Measurements from ENCODE around the gene SCT.

- TF ChIP-seq, protein P1, sequence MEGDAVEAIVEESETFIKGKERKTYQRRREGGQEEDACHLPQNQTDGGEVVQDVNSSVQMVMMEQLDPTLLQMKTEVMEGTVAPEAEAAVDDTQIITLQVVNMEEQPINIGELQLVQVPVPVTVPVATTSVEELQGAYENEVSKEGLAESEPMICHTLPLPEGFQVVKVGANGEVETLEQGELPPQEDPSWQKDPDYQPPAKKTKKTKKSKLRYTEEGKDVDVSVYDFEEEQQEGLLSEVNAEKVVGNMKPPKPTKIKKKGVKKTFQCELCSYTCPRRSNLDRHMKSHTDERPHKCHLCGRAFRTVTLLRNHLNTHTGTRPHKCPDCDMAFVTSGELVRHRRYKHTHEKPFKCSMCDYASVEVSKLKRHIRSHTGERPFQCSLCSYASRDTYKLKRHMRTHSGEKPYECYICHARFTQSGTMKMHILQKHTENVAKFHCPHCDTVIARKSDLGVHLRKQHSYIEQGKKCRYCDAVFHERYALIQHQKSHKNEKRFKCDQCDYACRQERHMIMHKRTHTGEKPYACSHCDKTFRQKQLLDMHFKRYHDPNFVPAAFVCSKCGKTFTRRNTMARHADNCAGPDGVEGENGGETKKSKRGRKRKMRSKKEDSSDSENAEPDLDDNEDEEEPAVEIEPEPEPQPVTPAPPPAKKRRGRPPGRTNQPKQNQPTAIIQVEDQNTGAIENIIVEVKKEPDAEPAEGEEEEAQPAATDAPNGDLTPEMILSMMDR (IDR thresholded peaks at IDR 0.05; ENCODE audit: low read depth, low read length, missing input control): no peak
- TF ChIP-seq EGR1 (IDR thresholded peaks at IDR 0.05; ENCODE audit: low read depth in 2 of 2) (no peak), FOXA1 (IDR thresholded peaks at IDR 0.05) (no peak), MAX (IDR thresholded peaks at IDR 0.05) (no peak), JUND (IDR thresholded peaks at IDR 0.05) (no peak), YY1 (IDR thresholded peaks at IDR 0.05) (no peak), SP1 (IDR thresholded peaks at IDR 0.05) (no peak)
- TF ChIP-seq, protein P2, sequence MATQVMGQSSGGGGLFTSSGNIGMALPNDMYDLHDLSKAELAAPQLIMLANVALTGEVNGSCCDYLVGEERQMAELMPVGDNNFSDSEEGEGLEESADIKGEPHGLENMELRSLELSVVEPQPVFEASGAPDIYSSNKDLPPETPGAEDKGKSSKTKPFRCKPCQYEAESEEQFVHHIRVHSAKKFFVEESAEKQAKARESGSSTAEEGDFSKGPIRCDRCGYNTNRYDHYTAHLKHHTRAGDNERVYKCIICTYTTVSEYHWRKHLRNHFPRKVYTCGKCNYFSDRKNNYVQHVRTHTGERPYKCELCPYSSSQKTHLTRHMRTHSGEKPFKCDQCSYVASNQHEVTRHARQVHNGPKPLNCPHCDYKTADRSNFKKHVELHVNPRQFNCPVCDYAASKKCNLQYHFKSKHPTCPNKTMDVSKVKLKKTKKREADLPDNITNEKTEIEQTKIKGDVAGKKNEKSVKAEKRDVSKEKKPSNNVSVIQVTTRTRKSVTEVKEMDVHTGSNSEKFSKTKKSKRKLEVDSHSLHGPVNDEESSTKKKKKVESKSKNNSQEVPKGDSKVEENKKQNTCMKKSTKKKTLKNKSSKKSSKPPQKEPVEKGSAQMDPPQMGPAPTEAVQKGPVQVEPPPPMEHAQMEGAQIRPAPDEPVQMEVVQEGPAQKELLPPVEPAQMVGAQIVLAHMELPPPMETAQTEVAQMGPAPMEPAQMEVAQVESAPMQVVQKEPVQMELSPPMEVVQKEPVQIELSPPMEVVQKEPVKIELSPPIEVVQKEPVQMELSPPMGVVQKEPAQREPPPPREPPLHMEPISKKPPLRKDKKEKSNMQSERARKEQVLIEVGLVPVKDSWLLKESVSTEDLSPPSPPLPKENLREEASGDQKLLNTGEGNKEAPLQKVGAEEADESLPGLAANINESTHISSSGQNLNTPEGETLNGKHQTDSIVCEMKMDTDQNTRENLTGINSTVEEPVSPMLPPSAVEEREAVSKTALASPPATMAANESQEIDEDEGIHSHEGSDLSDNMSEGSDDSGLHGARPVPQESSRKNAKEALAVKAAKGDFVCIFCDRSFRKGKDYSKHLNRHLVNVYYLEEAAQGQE (IDR thresholded peaks at IDR 0.05): no peak
These were observed 3.6 kb downstream of the SCT start for GRCh38 chr11:623349-623869.
